NB4 (cell line): ENCODE results near the gene MAD1L1.

ENCODE experiments used
- DNase-seq: peaks from one replicate; pipeline ENCODE4 v3.0.0; 2010; ENCODE audit warnings: low read depth
- H3K4me3 ChIP-seq: one replicate; pipeline ENCODE4 v1.5.1; 2011; ENCODE audit warnings: mild to moderate bottlenecking, low read depth, low read length, moderate library complexity
- MYC ChIP-seq: IDR thresholded peaks from 2 replicates; pipeline ENCODE4 v1.6.1; 2011; ENCODE audit warnings: low read depth, low read length
- POLR2A ChIP-seq: IDR thresholded peaks from 2 replicates; pipeline ENCODE4 v1.6.1; 2011; ENCODE audit warnings: mild to moderate bottlenecking; ENCODE audit not compliant: insufficient read length; ENCODE audit errors: extremely low read depth
- TF ChIP-seq, protein P1 (sequence below): IDR thresholded peaks from one replicate; pipeline ENCODE4 v1.5.1; 2012; ENCODE audit warnings: low read depth, low read length
- TF ChIP-seq, protein P2 (sequence below): IDR thresholded peaks from 2 replicates; pipeline ENCODE4 v1.6.1; 2011; ENCODE audit warnings: low read depth, low read length

MAD1L1 gene

DNA sequence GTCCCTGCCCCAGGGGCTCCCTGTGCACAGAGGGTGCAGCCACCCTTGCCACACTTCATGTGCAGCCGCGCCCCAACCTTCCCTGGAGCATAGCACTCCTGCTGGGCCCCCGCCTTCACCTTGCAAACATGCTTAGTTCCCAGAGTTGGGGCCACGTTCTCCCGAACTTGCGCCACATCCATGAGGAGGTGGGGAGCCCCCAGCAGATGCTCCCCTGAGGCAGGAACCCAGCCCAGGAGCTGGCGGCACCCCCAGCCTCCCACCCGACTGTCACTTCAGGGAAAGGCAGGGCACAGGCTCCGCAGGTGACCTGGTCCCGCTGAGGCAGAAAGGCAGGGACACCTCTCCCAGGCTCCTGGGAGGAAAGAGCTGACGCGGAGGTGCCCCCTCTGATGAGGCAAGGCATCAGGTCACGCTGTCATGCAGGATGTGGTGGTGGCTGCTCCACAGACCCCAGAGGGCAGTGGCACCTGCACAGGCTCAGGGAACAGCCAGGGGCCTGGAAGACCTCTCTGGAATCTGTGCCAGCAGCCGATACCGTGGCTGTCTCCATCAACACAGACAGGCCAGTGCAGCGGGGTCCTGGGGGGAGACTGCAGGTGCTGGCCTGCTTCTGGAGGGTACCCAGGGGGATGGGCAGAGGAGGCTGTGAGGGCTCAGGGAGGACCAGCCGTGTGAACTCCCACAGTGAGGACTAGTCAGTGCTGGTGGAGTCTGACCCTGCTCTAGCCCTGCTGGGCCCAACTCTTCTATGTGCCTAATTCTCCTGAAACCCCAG lies 221.3 kb downstream of the MAD1L1 start:
- H3K4me3 ChIP-seq = no peak overlapping the region
- TF ChIP-seq POLR2A = no peak
- no peak for DNase-seq

DNA sequence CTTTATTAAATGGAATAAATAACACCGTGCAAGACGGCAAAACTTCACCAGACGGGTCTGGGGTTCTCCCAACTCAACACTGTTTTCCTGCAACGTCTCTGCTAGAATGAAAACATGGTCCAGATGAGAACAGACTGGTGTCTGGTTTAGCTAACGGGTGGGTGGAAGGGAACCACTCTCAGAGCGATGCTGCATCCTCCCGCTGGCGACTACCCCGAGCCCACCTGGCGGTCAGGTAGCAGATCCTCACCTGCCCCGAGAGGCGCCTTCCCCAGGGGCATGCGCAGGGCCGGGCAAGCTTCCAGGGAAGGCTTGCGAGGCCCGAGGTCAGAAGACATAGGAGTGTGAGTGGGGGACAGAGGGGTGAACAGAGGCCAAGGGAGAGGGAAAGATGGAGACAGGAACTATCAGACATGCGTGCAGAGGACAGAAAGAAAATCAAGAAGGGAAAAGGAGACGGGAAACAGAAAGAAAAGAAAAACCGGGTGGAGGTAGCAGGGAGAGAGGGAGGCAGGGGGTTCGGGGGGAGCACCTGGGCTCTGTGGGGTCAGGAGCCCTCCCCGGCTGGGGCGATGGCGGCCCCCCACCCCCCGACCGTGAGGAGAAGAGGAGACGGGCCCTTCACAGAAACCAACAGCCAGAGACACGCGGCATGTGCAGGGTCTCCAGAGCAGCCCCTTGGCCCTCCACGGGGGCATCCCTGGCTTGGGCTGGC lies 222.0 kb downstream of the MAD1L1 start:
- TF ChIP-seq, protein P1, sequence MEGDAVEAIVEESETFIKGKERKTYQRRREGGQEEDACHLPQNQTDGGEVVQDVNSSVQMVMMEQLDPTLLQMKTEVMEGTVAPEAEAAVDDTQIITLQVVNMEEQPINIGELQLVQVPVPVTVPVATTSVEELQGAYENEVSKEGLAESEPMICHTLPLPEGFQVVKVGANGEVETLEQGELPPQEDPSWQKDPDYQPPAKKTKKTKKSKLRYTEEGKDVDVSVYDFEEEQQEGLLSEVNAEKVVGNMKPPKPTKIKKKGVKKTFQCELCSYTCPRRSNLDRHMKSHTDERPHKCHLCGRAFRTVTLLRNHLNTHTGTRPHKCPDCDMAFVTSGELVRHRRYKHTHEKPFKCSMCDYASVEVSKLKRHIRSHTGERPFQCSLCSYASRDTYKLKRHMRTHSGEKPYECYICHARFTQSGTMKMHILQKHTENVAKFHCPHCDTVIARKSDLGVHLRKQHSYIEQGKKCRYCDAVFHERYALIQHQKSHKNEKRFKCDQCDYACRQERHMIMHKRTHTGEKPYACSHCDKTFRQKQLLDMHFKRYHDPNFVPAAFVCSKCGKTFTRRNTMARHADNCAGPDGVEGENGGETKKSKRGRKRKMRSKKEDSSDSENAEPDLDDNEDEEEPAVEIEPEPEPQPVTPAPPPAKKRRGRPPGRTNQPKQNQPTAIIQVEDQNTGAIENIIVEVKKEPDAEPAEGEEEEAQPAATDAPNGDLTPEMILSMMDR = no peak
- no peak for TF ChIP-seq POLR2A
- TF ChIP-seq MYC = no peak
- TF ChIP-seq, protein P2, sequence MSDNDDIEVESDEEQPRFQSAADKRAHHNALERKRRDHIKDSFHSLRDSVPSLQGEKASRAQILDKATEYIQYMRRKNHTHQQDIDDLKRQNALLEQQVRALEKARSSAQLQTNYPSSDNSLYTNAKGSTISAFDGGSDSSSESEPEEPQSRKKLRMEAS = no peak
- DNase-seq = no peak
- H3K4me3 ChIP-seq = no peak overlapping the region

DNA sequence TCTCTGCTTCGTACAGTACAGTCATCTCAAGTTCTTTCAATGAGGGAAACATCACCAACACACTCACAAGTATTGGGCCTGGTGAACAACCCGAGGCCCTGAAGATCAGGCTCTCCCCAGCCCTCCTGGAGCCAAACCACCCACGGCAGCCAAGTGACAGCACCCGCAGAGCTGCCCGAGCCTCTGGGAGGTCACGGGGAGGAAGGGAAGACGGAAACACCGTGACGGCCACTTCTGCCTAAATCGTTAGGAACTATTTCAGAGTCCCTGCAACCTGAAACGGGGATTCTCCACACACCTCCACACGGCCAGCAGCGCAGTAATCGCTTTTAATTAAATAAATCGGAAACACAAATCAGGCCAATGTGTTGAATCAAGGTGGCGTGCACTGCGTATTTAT lies 222.6 kb downstream of the MAD1L1 start:
- no peak for TF ChIP-seq POLR2A
- no peak for TF ChIP-seq MYC
- TF ChIP-seq, protein P2 = no peak
- TF ChIP-seq, protein P1 = no peak
- H3K4me3 ChIP-seq = no peak overlapping the region
- DNase-seq = no peak

DNA sequence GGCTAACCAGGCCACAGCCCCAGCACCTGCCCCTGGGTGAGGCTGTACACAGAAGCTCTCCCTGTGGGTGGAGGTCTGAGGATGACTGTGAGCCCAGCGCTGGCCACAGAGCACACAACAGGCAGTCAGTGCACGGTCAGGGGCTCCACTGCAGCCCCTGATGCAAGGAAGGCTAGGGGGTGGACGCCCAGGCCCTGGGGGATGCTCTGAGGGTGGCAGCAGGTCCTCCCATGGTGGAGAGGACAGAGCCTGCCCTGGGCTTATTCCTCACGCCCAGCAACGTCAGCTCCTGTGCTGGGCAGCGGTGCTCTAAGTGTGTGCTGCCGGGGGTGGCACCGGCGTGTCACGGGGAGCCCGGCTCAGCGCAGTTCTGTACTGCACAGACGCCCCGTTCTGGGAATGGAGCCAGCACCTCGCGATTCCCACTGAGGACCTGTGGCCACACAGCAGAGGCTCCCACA lies 223.2 kb downstream of the MAD1L1 start:
- TF ChIP-seq POLR2A (no peak), MYC (no peak)
- TF ChIP-seq, protein P1 = no peak
- TF ChIP-seq, protein P2 = no peak
- no peak overlapping the region for H3K4me3 ChIP-seq
- DNase-seq = no peak

DNA sequence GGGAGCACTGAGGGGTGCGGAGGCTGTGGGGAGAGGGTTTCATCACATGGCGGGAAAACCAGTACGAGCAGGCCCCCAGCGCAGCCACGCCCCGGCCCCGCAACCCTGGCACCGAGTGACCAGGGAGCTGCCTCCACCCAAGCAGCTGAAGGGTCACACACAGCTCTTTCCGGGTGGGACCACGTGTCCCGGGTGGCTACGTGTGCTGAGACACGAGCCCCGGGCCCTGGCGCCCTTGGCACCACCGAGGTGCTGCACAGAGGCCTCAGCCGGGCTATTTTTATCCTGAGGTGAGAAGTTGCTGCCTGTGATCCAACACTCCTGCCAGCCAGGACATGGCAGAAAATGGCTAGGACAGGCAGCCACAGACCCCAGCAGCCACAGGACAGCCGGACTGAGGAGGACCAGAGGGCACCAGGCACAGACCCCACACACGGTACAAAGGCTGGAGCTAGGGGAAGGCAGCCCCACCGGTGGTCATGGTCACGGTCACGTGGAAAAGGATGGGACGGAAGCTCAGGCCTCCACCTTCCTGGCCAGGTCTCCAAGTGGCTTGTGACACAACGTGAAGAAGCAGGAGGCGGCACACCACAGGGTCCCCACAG lies 223.7 kb downstream of the MAD1L1 start:
- H3K4me3 ChIP-seq = no peak overlapping the region
- TF ChIP-seq, protein P1 = no peak
- no peak for TF ChIP-seq MYC
- TF ChIP-seq, protein P2 = no peak
- TF ChIP-seq POLR2A = no peak
- DNase-seq = no peak

DNA sequence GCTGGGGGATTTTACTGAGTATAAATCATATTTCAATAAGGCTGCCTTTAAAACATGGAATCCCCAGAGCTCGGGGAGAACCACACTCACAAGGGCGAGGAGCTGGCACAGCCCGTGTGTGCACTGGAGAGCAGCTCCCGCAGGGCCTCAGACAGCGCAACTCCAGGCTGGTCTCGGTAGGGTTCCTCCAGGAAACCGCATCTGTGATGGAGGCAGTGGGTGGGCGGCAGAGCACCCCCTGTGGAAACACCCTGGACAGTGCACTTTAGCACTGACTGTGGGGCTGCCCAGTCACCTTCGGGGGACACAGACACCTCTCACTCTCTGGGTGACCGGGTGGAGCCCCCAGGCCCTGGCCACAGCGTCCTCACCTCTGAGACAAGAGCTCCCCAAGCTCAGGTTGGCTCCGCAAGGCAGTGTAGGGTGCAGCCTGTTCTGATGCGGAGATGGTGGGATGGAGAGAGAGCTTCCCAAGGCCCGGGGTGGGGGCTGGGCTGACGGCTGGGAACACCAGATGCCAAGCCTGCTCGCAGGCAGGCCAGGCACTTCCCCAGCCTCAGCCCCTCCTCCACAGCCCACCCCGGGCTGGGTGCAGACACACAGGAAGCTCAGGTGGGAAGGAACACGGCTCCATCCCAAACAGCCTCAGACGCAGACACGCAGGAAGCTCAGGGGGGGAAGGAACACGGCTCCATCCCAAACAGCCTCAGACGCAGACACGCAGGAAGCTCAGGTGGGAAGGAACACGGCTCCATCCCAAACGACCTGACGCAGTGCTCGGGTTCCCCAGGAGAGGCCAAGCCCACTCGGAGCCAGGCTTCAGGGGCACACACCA lies 224.4 kb downstream of the MAD1L1 start:
- DNase-seq = no peak
- TF ChIP-seq MYC = no peak
- TF ChIP-seq POLR2A = no peak
- TF ChIP-seq, protein P2 = no peak
- TF ChIP-seq, protein P1 = no peak
- no peak overlapping the region for H3K4me3 ChIP-seq
